Measurements from ENCODE around the gene FDX1. TPM values are rescaled to one million over a fixed set of nuclear protein-coding genes. Genes with fewer than 3 reads are reported as not detected.

Gene FDX1
- total and polyA plus RNA-seq, 12 donors, result 51.1 to 1,586 (median 315) TPM

- H3K27me3 ChIP-seq, result no peaks in the 10 kb centered on the region
- peaks cover 23 to 67% of the 10 kb centered on the region in 2 donors for H3K4me1 ChIP-seq (replicated peaks in 1 of 2)
- TF ChIP-seq CTCF (IDR thresholded peaks at IDR 0.05), result peak in 4 of 6 experiments; percentile 28 to 49 (median 40)
- no peak for TF ChIP-seq POLR2A (IDR thresholded peaks at IDR 0.05)
- DNase-seq, result no peak
- no peaks in the 10 kb centered on the region for H3K9me3 ChIP-seq (replicated peaks in 1 of 3)
- H3K36me3 ChIP-seq (replicated peaks in 1 of 2), result peaks cover 0 to 9% of the 10 kb centered on the region in 2 donors
- intact Hi-C loops (cut with DNase I), result loop anchor here in 1 of 2 donors (10.0 kb wide), 1 partner anchor 787 kb away; no protein-coding TSS in a partner anchor
- WGBS, 4 donors, result 37 to 45% (median 43%) methylated on average over 5 of the region's 5 CpGs
- no peak overlapping the region for H3K4me3 ChIP-seq
- no peak overlapping the region for H3K27ac ChIP-seq
Measured at GRCh38 chr11:110447897-110448745, 18.4 kb downstream of the FDX1 start.

DNA sequence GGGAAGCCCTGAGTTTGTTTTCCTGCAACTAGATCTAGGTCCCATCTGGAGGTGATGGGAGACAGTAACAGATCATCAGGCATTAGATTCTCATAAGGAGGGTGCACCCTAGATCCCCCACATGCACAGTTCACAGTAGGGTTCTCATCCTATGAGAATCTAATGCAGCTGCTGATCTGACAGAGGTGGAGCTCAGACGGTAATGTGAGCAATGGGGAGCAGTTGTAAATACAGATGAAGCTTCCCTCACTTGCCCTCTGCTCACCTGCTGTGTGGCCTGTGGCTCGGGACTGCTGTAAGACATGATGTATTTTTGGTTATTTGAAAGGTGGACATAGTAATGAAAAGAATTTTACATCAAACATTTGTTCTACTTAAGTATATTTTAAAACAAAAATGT is 20.5 kb downstream of the FDX1 start:
- TF ChIP-seq CTCF (IDR thresholded peaks at IDR 0.05), result no peak
- no peak for TF ChIP-seq POLR2A (IDR thresholded peaks at IDR 0.05)
- Histone ChIP-seq H3K9me3 (replicated peaks in 1 of 3) (no peaks in the 10 kb centered on the region), H3K36me3 (replicated peaks in 1 of 2) (peaks cover 0 to 9% of the 10 kb centered on the region in 2 donors), H3K27me3 (no peaks in the 10 kb centered on the region), H3K27ac (no peak overlapping the region), H3K4me1 (replicated peaks in 1 of 2) (peaks cover 19 to 74% of the 10 kb centered on the region in 2 donors), H3K4me3 (no peak overlapping the region)
- 45 to 58% (median 53%) methylated on average over 2 of the region's 2 CpGs for WGBS, 4 donors
- intact Hi-C loops (cut with DNase I), result no loop called here
- DNase-seq, result no peak

- H3K9me3 ChIP-seq (replicated peaks in 1 of 3), result no peaks in the 10 kb centered on the region
- peaks cover 17 to 80% of the 10 kb centered on the region in 2 donors for H3K4me1 ChIP-seq (replicated peaks in 1 of 2)
- no peaks in the 10 kb centered on the region for H3K27me3 ChIP-seq
- TF ChIP-seq POLR2A (IDR thresholded peaks at IDR 0.05) (no peak), CTCF (IDR thresholded peaks at IDR 0.05) (no peak)
- peak overlapping the region in 1 of 5 donors; percentile 7 for H3K27ac ChIP-seq
- no peaks in the 10 kb centered on the region for H3K36me3 ChIP-seq (replicated peaks in 1 of 2)
- no peak for DNase-seq
- intact Hi-C loops (cut with DNase I), result no loop called here
- no peak overlapping the region for H3K4me3 ChIP-seq
- 76 to 100% (median 93%) methylated on average over 2 of the region's 2 CpGs for WGBS, 4 donors
Measured at GRCh38 chr11:110452720-110453119, 23.0 kb downstream of the FDX1 start.

DNA sequence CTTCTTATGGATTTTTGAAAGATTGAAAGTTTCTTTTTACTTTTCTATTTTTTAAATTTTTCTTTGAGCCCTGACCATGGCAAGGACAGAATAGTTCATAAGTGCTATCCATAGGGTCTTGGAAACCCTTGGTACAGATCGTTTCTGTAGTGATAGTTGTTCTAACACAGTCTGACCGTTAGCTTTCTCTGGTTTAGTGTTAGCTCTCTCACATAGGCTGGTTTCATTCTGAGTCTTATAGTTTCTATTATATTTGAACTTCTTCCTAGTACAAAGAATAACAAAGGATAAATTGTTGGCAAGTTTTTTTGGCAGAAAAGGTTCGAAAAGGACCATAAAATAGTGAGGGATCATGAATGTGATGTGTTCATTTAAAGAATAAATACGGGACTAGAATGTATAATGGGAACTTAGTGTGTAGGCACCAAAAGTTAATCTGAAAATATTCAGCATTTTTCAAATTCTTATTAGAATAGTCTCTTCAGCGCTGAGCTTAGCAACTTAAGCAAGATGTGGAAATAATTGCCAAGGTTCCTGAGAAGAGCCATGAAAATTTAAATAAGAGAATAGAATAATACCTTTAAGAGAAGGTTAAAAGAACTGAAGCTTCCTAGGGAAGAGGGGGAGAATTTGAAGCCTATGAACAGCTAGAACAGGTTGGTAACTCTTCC is 24.1 kb downstream of the FDX1 start:
- intact Hi-C loops (cut with DNase I), result no loop called here

More for the DNA sequence above, 24.1 kb downstream of the FDX1 start:
- no peaks in the 10 kb centered on the region for H3K27me3 ChIP-seq
- DNase-seq, result no peak
- H3K9me3 ChIP-seq (replicated peaks in 1 of 3), result no peaks in the 10 kb centered on the region
- WGBS, 4 donors, result 56 to 70% (median 67%) methylated on average over 5 of the region's 5 CpGs
- H3K27ac ChIP-seq, result peak overlapping the region in 1 of 5 donors; percentile 17
- TF ChIP-seq CTCF (IDR thresholded peaks at IDR 0.05), result no peak
- TF ChIP-seq POLR2A (IDR thresholded peaks at IDR 0.05), result no peak
- peaks cover 0 to 9% of the 10 kb centered on the region in 2 donors for H3K36me3 ChIP-seq (replicated peaks in 1 of 2)
- no peak overlapping the region for H3K4me3 ChIP-seq
- peaks cover 8 to 78% of the 10 kb centered on the region in 2 donors for H3K4me1 ChIP-seq (replicated peaks in 1 of 2)

Measured in adrenal gland (tissue), 12 donors.